Measurements from ENCODE around the gene ANTXR1. TPM values are rescaled to one million over a fixed set of nuclear protein-coding genes. Genes with fewer than 3 reads are reported as not detected.

ANTXR1 gene
- total and polyA plus RNA-seq, 2 of the 8 experiments (the other 6 are each of a cell fraction or from before 2014, with no cell fraction given): 15.8 to 44.3 TPM

DNA sequence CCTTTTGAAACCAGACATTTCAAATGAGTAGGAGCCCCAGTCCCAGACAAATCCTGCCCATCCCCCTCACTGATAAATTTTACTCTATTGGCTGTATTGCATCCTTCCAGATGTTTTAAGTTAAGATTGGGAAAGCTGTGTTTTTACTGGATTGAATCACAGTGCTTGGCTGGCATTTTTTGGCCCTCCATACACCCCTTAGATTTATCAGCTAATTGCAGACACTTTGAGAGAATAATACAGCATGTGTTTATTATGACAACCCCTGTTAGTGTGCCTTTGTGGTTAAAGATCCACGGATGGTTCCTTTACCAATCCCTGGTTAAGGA lies 74.9 kb downstream of the ANTXR1 start:
- no peak overlapping the region for H3K56ac ChIP-seq (replicated peaks; ENCODE audit: insufficient read length, low read depth, low read length)
- no peaks in the 10 kb centered on the region for H3K23me2 ChIP-seq (ENCODE audit: low read depth, low read length)
- H3K4me2 ChIP-seq (ENCODE audit: insufficient read depth in 1 of 2, low read depth in 2 of 2, low read length in 2 of 2): no peak overlapping the region
- FAIRE-seq: no peak
- H2AK5ac ChIP-seq (ENCODE audit: low read depth, low read length): no peak overlapping the region
- no peaks in the 10 kb centered on the region for H3K79me2 ChIP-seq (ENCODE audit: control insufficient read depth in 1 of 2, insufficient read depth in 2 of 2, low read length in 2 of 2)
- H2BK5ac ChIP-seq (ENCODE audit: low read depth, low read length): no peak overlapping the region
- no peak overlapping the region for H2BK15ac ChIP-seq (ENCODE audit: low read length)
- POLR2A ChIA-PET (ENCODE audit: partially characterized antibody): interaction anchor here (1.3 kb wide), 1 partner anchor 11 kb away, joined by 3 read pairs; no protein-coding TSS in a partner anchor
- no peak overlapping the region for H2BK20ac ChIP-seq (ENCODE audit: low read length)
- H2AFZ ChIP-seq (ENCODE audit: low read length): no peak overlapping the region
- H4K8ac ChIP-seq (ENCODE audit: extremely low read depth, insufficient read depth, low read length): no peak overlapping the region
- no peak overlapping the region for H3K4me3 ChIP-seq (ENCODE audit: extremely low read depth in 1 of 4, insufficient read depth in 2 of 4, low read depth in 3 of 4, low read length in 4 of 4)
- H2BK120ac ChIP-seq (replicated peaks; ENCODE audit: low read depth, low read length): no peak overlapping the region
- no peak overlapping the region for H3K14ac ChIP-seq (ENCODE audit: insufficient read length)
- H2BK12ac ChIP-seq (ENCODE audit: low read depth, low read length): no peak overlapping the region
- no peak overlapping the region for H3K9ac ChIP-seq (replicated peaks in 1 of 4; ENCODE audit: extremely low read depth in 1 of 4, low read depth in 3 of 4, low read length in 3 of 4)
- H4K91ac ChIP-seq (replicated peaks; ENCODE audit: insufficient read length, low read length): no peak overlapping the region
- no peaks in the 10 kb centered on the region for H3K9me3 ChIP-seq (ENCODE audit: insufficient read depth in 2 of 2, low read depth in 1 of 2, low read length in 1 of 2)
- no peaks in the 10 kb centered on the region; a peak in 1 of 7 replicates for H3K4me1 ChIP-seq (replicated peaks in 1 of 4; ENCODE audit: control insufficient read depth in 3 of 4, insufficient read depth in 4 of 4, low read length in 3 of 4)
- no peaks in the 10 kb centered on the region for H4K20me1 ChIP-seq (replicated peaks in 1 of 2; ENCODE audit: control insufficient read depth in 1 of 2, insufficient read depth in 2 of 2, low read length in 2 of 2)
- no peaks in the 10 kb centered on the region for H3K27me3 ChIP-seq (replicated peaks in 1 of 4; ENCODE audit: control insufficient read depth in 3 of 4, extremely low read depth in 1 of 4, insufficient read depth in 3 of 4, low read length in 3 of 4)
- H3K27ac ChIP-seq (ENCODE audit: low read depth, low read length): no peak overlapping the region
- DNase-seq (ENCODE audit: low read depth in 1 of 2, low spot score in 2 of 2): no peak
- no peak overlapping the region for H3K23ac ChIP-seq (ENCODE audit: insufficient read length)
- CTCF ChIA-PET (ENCODE audit: partially characterized antibody): interaction anchor here (1.4 kb wide), 1 partner anchor 219 kb away, joined by 3 read pairs; no protein-coding TSS in a partner anchor
- peaks cover 0 to 5% (median 0%) of the 10 kb centered on the region in 4 experiments; a peak in 2 of 8 replicates for H3K36me3 ChIP-seq (ENCODE audit: control insufficient read depth in 2 of 4, insufficient read depth in 4 of 4, low read length in 3 of 4)
- WGBS, 2 experiments (ENCODE audit: extremely low coverage in 1 of 2, insufficient coverage in 1 of 2, insufficient read length in 1 of 2, insufficient replicate concordance in 2 of 2, low coverage in 1 of 2, low lambda C conversion rate in 2 of 2, missing lambda C conversion rate in 1 of 2): 89% methylated on average over 1 of the region's 1 CpG; no CpG with 5 or more reads in 1 of the 2 experiments
- H3K4ac ChIP-seq (replicated peaks; ENCODE audit: insufficient read length, low read depth, low read length): no peak overlapping the region
- H3K79me1 ChIP-seq (ENCODE audit: low read depth, low read length): no peaks in the 10 kb centered on the region
- H4K5ac ChIP-seq (ENCODE audit: insufficient read length, low read depth, low read length): no peak overlapping the region
- H3K18ac ChIP-seq (ENCODE audit: extremely low read depth, low read length): no peak overlapping the region
- TF ChIP-seq EZH2 (IDR thresholded peaks at IDR 0.05; ENCODE audit: low read depth, low read length, severe bottlenecking) (no peak), SUZ12 (IDR thresholded peaks at IDR 0.05; ENCODE audit: low read length) (no peak), RXRA (IDR thresholded peaks at IDR 0.05; ENCODE audit: insufficient read depth, low read depth, low read length) (no peak), POLR2AphosphoS5 (IDR thresholded peaks at IDR 0.05; ENCODE audit: low read depth, low read length) (no peak), EGR1 (IDR thresholded peaks at IDR 0.05; ENCODE audit: borderline replicate concordance, low read depth, low read length) (no peak), SIX5 (IDR thresholded peaks at IDR 0.05; ENCODE audit: low read depth, low read length) (no peak), KDM4A (IDR thresholded peaks at IDR 0.05; ENCODE audit: low read depth, low read length, severe bottlenecking) (no peak), TCF12 (IDR thresholded peaks at IDR 0.05; ENCODE audit: low read depth, low read length) (no peak), BRCA1 (IDR thresholded peaks at IDR 0.05; ENCODE audit: low read depth, low read length) (no peak), TEAD4 (IDR thresholded peaks at IDR 0.05; ENCODE audit: low read depth, low read length) (no peak), SP4 (IDR thresholded peaks at IDR 0.05; ENCODE audit: low read length) (no peak)
- TF ChIP-seq, protein P1, sequence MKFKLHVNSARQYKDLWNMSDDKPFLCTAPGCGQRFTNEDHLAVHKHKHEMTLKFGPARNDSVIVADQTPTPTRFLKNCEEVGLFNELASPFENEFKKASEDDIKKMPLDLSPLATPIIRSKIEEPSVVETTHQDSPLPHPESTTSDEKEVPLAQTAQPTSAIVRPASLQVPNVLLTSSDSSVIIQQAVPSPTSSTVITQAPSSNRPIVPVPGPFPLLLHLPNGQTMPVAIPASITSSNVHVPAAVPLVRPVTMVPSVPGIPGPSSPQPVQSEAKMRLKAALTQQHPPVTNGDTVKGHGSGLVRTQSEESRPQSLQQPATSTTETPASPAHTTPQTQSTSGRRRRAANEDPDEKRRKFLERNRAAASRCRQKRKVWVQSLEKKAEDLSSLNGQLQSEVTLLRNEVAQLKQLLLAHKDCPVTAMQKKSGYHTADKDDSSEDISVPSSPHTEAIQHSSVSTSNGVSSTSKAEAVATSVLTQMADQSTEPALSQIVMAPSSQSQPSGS (IDR thresholded peaks at IDR 0.05; ENCODE audit: low read length): no peak
- TF ChIP-seq, protein P2, sequence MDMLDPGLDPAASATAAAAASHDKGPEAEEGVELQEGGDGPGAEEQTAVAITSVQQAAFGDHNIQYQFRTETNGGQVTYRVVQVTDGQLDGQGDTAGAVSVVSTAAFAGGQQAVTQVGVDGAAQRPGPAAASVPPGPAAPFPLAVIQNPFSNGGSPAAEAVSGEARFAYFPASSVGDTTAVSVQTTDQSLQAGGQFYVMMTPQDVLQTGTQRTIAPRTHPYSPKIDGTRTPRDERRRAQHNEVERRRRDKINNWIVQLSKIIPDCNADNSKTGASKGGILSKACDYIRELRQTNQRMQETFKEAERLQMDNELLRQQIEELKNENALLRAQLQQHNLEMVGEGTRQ (IDR thresholded peaks at IDR 0.05; ENCODE audit: low read length): no peak

Data from H1 (cell line).